ENCODE data around the gene ITGB3. TPM values are rescaled to one million over a fixed set of nuclear protein-coding genes. Genes with fewer than 3 reads are reported as not detected.

The ITGB3 gene
- total RNA-seq, 4 donors from 2014 or later, result 7.9 to 26.3 (median 8.6) TPM

DNA sequence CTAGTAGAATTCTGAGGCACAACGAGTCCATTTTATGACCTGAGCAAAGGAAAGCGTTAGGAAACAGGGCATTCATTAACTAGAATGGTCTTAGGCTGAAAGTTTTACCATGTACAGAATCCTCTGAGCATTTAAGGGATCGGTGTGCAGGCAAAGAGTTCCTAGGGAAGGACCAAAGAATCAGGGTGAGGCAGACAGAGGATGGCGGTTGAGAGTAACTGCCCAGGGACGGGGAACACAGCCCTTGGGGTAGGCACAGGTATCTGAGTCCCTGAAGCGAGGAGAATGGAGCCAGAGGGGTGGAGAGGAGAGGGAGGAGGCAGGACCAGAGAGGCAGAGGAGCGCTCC lies 14.0 kb upstream of the ITGB3 start:
- Histone ChIP-seq H3K9me3 (no peaks in the 10 kb centered on the region), H3K36me3 (no peaks in the 10 kb centered on the region), H3K4me3 (no peak overlapping the region), H3K4me1 (peaks cover 0 to 13% (median 8%) of the 10 kb centered on the region in 4 donors), H3K27me3 (no peaks in the 10 kb centered on the region), H3K27ac (peak overlapping the region; percentile 40 to 60 (median 54))
- intact Hi-C loops (cut with DNase I; ENCODE audit: low total_unique reads) (no loop called here), in situ Hi-C loops (cut with MboI; ENCODE audit: low pct_ligation_motif_present in 1 of 4, low pct_unique_long_range_greater_than_20kb in 1 of 4, low sequenced_read_pairs in 3 of 4) (loop anchor here in 2 of 4 donors (10.0 to 25.0 kb wide), 2 partner anchors 75 to 373 kb away; no protein-coding TSS in a partner anchor)
- WGBS, 2 donors (ENCODE audit: low coverage in 1 of 2), result 73 to 76% methylated on average over 4 to 7 of the region's 7 CpGs
- DNase-seq, result no peak
- no peak for TF ChIP-seq POLR2A (IDR thresholded peaks at IDR 0.05)
- TF ChIP-seq POLR2AphosphoS5 (IDR thresholded peaks at IDR 0.05), result no peak
- TF ChIP-seq, protein P1, sequence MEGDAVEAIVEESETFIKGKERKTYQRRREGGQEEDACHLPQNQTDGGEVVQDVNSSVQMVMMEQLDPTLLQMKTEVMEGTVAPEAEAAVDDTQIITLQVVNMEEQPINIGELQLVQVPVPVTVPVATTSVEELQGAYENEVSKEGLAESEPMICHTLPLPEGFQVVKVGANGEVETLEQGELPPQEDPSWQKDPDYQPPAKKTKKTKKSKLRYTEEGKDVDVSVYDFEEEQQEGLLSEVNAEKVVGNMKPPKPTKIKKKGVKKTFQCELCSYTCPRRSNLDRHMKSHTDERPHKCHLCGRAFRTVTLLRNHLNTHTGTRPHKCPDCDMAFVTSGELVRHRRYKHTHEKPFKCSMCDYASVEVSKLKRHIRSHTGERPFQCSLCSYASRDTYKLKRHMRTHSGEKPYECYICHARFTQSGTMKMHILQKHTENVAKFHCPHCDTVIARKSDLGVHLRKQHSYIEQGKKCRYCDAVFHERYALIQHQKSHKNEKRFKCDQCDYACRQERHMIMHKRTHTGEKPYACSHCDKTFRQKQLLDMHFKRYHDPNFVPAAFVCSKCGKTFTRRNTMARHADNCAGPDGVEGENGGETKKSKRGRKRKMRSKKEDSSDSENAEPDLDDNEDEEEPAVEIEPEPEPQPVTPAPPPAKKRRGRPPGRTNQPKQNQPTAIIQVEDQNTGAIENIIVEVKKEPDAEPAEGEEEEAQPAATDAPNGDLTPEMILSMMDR (IDR thresholded peaks at IDR 0.05), result no peak
- no peak for TF ChIP-seq EP300 (IDR thresholded peaks at IDR 0.05; ENCODE audit: low read depth)

DNA sequence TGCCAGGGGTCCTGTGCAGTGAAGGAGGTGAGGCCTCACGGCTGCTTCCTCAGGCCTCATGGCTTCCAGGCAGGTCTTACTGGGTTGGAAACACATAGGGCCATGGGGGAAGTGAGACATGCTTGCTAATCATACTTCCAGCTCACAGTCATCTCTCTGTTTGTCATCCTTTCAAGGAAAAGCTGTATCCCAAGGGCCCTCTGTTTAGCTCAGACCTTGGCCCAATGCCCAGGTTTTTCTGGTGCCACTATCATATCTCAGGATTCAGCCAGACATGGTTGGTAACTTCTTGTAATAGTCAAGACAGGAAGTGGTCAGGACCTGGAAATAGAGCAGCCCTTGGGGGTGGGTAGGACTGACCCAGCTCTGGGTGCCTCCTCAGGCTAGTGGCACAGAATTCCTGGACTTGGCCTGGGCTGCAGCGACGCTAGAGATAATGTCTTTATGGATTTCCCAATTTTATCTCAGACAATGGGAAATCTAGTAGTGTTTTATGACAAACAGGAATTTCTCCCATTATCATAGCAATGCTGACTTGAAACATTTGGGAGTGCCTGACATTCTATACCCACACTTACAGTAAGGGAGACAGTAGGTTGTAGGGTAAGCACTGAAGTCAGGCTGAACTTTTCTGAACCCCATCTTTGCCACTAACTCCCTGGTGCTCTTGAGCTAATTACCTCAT lies 13.5 kb upstream of the ITGB3 start:
- Histone ChIP-seq H3K36me3 (no peaks in the 10 kb centered on the region), H3K9me3 (no peaks in the 10 kb centered on the region), H3K27ac (peak overlapping the region; percentile 40 to 60 (median 54)), H3K4me3 (no peak overlapping the region), H3K4me1 (peaks cover 0 to 13% (median 8%) of the 10 kb centered on the region in 4 donors), H3K27me3 (no peaks in the 10 kb centered on the region)
- intact Hi-C loops (cut with DNase I; ENCODE audit: low total_unique reads) (no loop called here), in situ Hi-C loops (cut with MboI; ENCODE audit: low pct_ligation_motif_present in 1 of 4, low pct_unique_long_range_greater_than_20kb in 1 of 4, low sequenced_read_pairs in 3 of 4) (loop anchor here in 2 of 4 donors (10.0 to 25.0 kb wide), 2 partner anchors 75 to 372 kb away; no protein-coding TSS in a partner anchor)
- TF ChIP-seq POLR2A (IDR thresholded peaks at IDR 0.05) (no peak), POLR2AphosphoS5 (IDR thresholded peaks at IDR 0.05) (no peak), EP300 (IDR thresholded peaks at IDR 0.05; ENCODE audit: low read depth) (no peak)
- TF ChIP-seq, protein P1 (IDR thresholded peaks at IDR 0.05), result no peak
- 33 to 60% methylated on average over 1 to 3 of the region's 3 CpGs for WGBS, 2 donors (ENCODE audit: low coverage in 1 of 2)
- peak; percentile 60 for DNase-seq

DNA sequence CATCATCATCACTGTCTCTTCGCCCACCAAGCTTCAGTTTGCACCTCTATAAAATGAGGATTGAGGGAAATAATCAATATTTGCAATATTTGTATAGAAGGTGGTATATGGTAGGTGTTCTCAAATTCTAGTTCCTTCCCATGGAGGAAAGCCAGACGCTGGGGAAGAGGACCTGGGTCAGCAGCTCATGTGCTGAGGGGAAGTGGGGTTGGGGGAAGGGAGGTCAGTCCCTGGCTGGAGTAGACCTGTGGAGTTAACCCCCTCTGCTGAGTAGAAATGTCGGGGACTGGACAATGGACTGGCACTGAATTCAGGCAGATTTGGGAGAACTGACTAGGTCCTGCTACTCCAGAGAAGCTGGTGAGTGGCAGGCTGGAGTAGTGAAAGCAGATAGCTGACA lies 12.8 kb upstream of the ITGB3 start:
- peak overlapping the region in 1 of 4 donors; percentile 52 for H3K27ac ChIP-seq
- H3K9me3 ChIP-seq, result no peaks in the 10 kb centered on the region
- DNase-seq, result no peak
- in situ Hi-C loops (cut with MboI; ENCODE audit: low pct_ligation_motif_present in 1 of 4, low pct_unique_long_range_greater_than_20kb in 1 of 4, low sequenced_read_pairs in 3 of 4) (loop anchor here in 1 of 4 donors (25.0 kb wide), 1 partner anchor 371 kb away; no protein-coding TSS in a partner anchor), intact Hi-C loops (cut with DNase I; ENCODE audit: low total_unique reads) (no loop called here)
- peaks cover 0 to 13% (median 8%) of the 10 kb centered on the region in 4 donors for H3K4me1 ChIP-seq
- no peaks in the 10 kb centered on the region for H3K36me3 ChIP-seq
- TF ChIP-seq POLR2AphosphoS5 (IDR thresholded peaks at IDR 0.05) (no peak), EP300 (IDR thresholded peaks at IDR 0.05; ENCODE audit: low read depth) (no peak), POLR2A (IDR thresholded peaks at IDR 0.05) (no peak)
- TF ChIP-seq, protein P1 (IDR thresholded peaks at IDR 0.05), result no peak
- 66 to 75% methylated on average over 2 to 3 of the region's 3 CpGs for WGBS, 2 donors (ENCODE audit: low coverage in 1 of 2)
- no peaks in the 10 kb centered on the region for H3K27me3 ChIP-seq
- H3K4me3 ChIP-seq, result no peak overlapping the region

DNA sequence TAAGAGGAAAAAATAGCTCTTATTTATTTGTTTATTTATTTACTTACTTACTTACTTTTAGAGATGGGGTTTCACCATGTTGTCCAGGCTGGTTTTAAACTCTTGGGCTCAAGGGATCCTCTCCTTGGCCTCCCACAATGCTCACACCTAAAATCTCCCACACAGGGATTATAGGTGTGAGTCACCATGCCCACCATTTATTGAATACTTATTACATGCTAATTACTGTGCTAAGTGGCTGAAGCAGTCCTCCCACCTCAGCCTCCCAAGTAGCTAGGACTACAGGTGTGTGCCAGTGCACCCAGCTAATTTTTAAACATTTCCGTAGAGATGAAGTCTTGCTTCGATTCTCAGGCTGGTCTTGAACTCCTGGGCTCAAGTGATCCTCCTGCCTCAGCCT lies 11.0 kb upstream of the ITGB3 start:
- DNase-seq, result no peak
- 96% methylated on average over 2 of the region's 2 CpGs; no CpG with 5 or more reads in 1 of the 2 donors for WGBS, 2 donors (ENCODE audit: low coverage in 1 of 2)
- Histone ChIP-seq H3K36me3 (no peaks in the 10 kb centered on the region), H3K27me3 (no peaks in the 10 kb centered on the region), H3K27ac (no peak overlapping the region), H3K4me1 (peaks cover 0 to 13% (median 8%) of the 10 kb centered on the region in 4 donors), H3K9me3 (no peaks in the 10 kb centered on the region), H3K4me3 (no peak overlapping the region)
- intact Hi-C loops (cut with DNase I; ENCODE audit: low total_unique reads), result no loop called here
- in situ Hi-C loops (cut with MboI; ENCODE audit: low pct_ligation_motif_present in 1 of 4, low pct_unique_long_range_greater_than_20kb in 1 of 4, low sequenced_read_pairs in 3 of 4), result loop anchor here in 1 of 4 donors (25.0 kb wide), 1 partner anchor 370 kb away; no protein-coding TSS in a partner anchor
- TF ChIP-seq, protein P1 (IDR thresholded peaks at IDR 0.05), result no peak
- no peak for TF ChIP-seq EP300 (IDR thresholded peaks at IDR 0.05; ENCODE audit: low read depth)
- no peak for TF ChIP-seq POLR2AphosphoS5 (IDR thresholded peaks at IDR 0.05)
- no peak for TF ChIP-seq POLR2A (IDR thresholded peaks at IDR 0.05)
